ENCODE data around the gene FOXD3. TPM values are rescaled to one million over a fixed set of nuclear protein-coding genes. Genes with fewer than 3 reads are reported as not detected.

The FOXD3 gene
- total and polyA plus RNA-seq, 9 donors = 0.20 to 0.79 (median 0.42) TPM; not detected in 3

- no peaks in the 10 kb centered on the region for H3K9me3 ChIP-seq
- H3K4me3 ChIP-seq = no peak overlapping the region
- no peaks in the 10 kb centered on the region for H3K4me1 ChIP-seq (ENCODE audit: insufficient read depth)
- no peak overlapping the region for H3K27ac ChIP-seq
- intact Hi-C loops (cut with DNase I) = no loop called here
- 13 to 28% (median 19%) methylated on average over 2 of the region's 2 CpGs for WGBS, 3 donors
- no peaks in the 10 kb centered on the region for H3K36me3 ChIP-seq
- no peaks in the 10 kb centered on the region for H3K27me3 ChIP-seq
- no peak for TF ChIP-seq POLR2A (IDR thresholded peaks at IDR 0.05)
- TF ChIP-seq EP300 (IDR thresholded peaks at IDR 0.05) = no peak
- no peak for TF ChIP-seq CTCF (IDR thresholded peaks at IDR 0.05)
- DNase-seq = no peak
These were observed 18.0 kb upstream of the FOXD3 start for GRCh38 chr1:63304410-63304809.

- intact Hi-C loops (cut with DNase I) = no loop called here
- Histone ChIP-seq H3K9me3 (no peaks in the 10 kb centered on the region), H3K4me3 (no peak overlapping the region), H3K4me1 (ENCODE audit: insufficient read depth) (no peaks in the 10 kb centered on the region), H3K36me3 (no peaks in the 10 kb centered on the region), H3K27ac (no peak overlapping the region), H3K27me3 (no peaks in the 10 kb centered on the region)
- no peak for DNase-seq
- TF ChIP-seq POLR2A (IDR thresholded peaks at IDR 0.05) (no peak), EP300 (IDR thresholded peaks at IDR 0.05) (no peak), CTCF (IDR thresholded peaks at IDR 0.05) (no peak)
These were observed 17.3 kb upstream of the FOXD3 start for GRCh38 chr1:63305043-63305442.

GRCh38 chr1:63307196-63307794, 15.1 kb upstream of the FOXD3 start:
- H3K36me3 ChIP-seq = no peaks in the 10 kb centered on the region
- WGBS, 3 donors = 38 to 61% (median 57%) methylated on average over 1 of the region's 1 CpG
- no peaks in the 10 kb centered on the region for H3K27me3 ChIP-seq
- H3K27ac ChIP-seq = no peak overlapping the region
- no peaks in the 10 kb centered on the region for H3K9me3 ChIP-seq
- no peak for DNase-seq
- no peak overlapping the region for H3K4me3 ChIP-seq
- TF ChIP-seq CTCF (IDR thresholded peaks at IDR 0.05) = no peak
- TF ChIP-seq POLR2A (IDR thresholded peaks at IDR 0.05) = no peak
- no peak for TF ChIP-seq EP300 (IDR thresholded peaks at IDR 0.05)
- H3K4me1 ChIP-seq (ENCODE audit: insufficient read depth) = no peaks in the 10 kb centered on the region
- intact Hi-C loops (cut with DNase I) = no loop called here

GRCh38 chr1:63316598-63316983, 5.8 kb upstream of the FOXD3 start:
- no peak for DNase-seq
- no peak for TF ChIP-seq EP300 (IDR thresholded peaks at IDR 0.05)
- TF ChIP-seq CTCF (IDR thresholded peaks at IDR 0.05) = no peak
- no peak for TF ChIP-seq POLR2A (IDR thresholded peaks at IDR 0.05)
- 22 to 28% (median 25%) methylated on average over 24 of the region's 24 CpGs for WGBS, 3 donors
- intact Hi-C loops (cut with DNase I) = no loop called here
- H3K27ac ChIP-seq = no peak overlapping the region
- H3K9me3 ChIP-seq = peaks cover 0 to 14% of the 10 kb centered on the region in 2 donors
- H3K36me3 ChIP-seq = no peaks in the 10 kb centered on the region
- H3K4me1 ChIP-seq (ENCODE audit: insufficient read depth) = peaks cover 5% of the 10 kb centered on the region
- no peaks in the 10 kb centered on the region for H3K27me3 ChIP-seq
- H3K4me3 ChIP-seq = no peak overlapping the region
